HEK293 (cell line): ENCODE data around the gene F2.

ENCODE experiments used
- CTCF ChIA-PET: fragments of 350-600 bp; formaldehyde crosslinking; extraction: SDS; loops from one replicate; lab custom pipeline; 2021; ENCODE audit warnings: antibody characterized with exemption; lab: Yijun Ruan, JAX
- POLR2A ChIA-PET: fragments of 300-600 bp; formaldehyde crosslinking; extraction: SDS; loops from one replicate; lab custom pipeline; 2020; ENCODE audit warnings: antibody characterized with exemption, inconsistent platforms; lab: Yijun Ruan, JAX
- H3K27ac ChIP-seq: fragments of 200-500 bp; sonication (Bioruptor generic); 2 replicates; pipeline ENCODE4 v1.5.1; 2014; ENCODE audit warnings: low read depth, low read length, control low read depth, inconsistent platforms; ENCODE audit errors: extremely low read depth
- H3K36me3 ChIP-seq, 2 experiments: fragments of 200-500 bp in 1 of 2; sonication (Bioruptor generic) in 1 of 2; 1 replicate in 1 of 2; 2 replicates in 1 of 2; pipeline ENCODE4 v1.5.1; 2014 to 2017; ENCODE audit warnings: inconsistent platforms in 2 of 2, low read length in 2 of 2; ENCODE audit not compliant: control insufficient read depth in 2 of 2, insufficient read depth in 1 of 2
- H3K4me1 ChIP-seq: fragments of 200-500 bp; sonication (Bioruptor generic); 2 replicates; pipeline ENCODE4 v1.5.1; 2014; ENCODE audit warnings: mild to moderate bottlenecking, low read length, inconsistent platforms; ENCODE audit not compliant: control insufficient read depth, insufficient read depth
- H3K4me3 ChIP-seq: 2 replicates; pipeline ENCODE4 v1.5.1; 2011; ENCODE audit warnings: low read depth, mild to moderate bottlenecking, control low read depth, low read length, moderate library complexity
- H3K9me3 ChIP-seq: fragments of 200-500 bp; sonication (Bioruptor generic); 2 replicates; pipeline ENCODE4 v1.5.1; 2014; ENCODE audit warnings: low read depth, low read length, inconsistent platforms; ENCODE audit not compliant: control insufficient read depth, insufficient read depth
- BCL11A ChIP-seq: fragments of 450-650 bp; formaldehyde crosslinking; IDR thresholded peaks from 2 replicates; pipeline ENCODE4 v1.5.1; 2016; ENCODE audit warnings: low read depth, missing biosample characterization, missing genetic modification characterization
- BCL6B ChIP-seq: fragments of 450-650 bp; formaldehyde crosslinking; IDR thresholded peaks from 2 replicates; pipeline ENCODE4 v1.5.1; 2017; ENCODE audit warnings: missing biosample characterization, missing genetic modification characterization
- HOXC10 ChIP-seq: sonication (generic); formaldehyde crosslinking; IDR thresholded peaks from 2 replicates; pipeline ENCODE4 v1.8.1; 2023; ENCODE audit warnings: mild to moderate bottlenecking, missing genetic modification reagents
- MZF1 ChIP-seq: fragments of 450-650 bp; formaldehyde crosslinking; IDR thresholded peaks from 2 replicates; pipeline ENCODE4 v1.5.1; 2017; ENCODE audit warnings: missing biosample characterization, missing genetic modification characterization, borderline replicate concordance
- PATZ1 ChIP-seq: fragments of 450-650 bp; formaldehyde crosslinking; IDR thresholded peaks from 2 replicates; pipeline ENCODE4 v1.5.1; 2016; ENCODE audit warnings: missing biosample characterization, missing genetic modification characterization
- SCRT1 ChIP-seq: fragments of 450-650 bp; formaldehyde crosslinking; IDR thresholded peaks from 2 replicates; pipeline ENCODE4 v1.5.1; 2016; ENCODE audit warnings: missing biosample characterization, missing genetic modification characterization, borderline replicate concordance
- SCRT2 ChIP-seq: fragments of 450-650 bp; formaldehyde crosslinking; IDR thresholded peaks from 2 replicates; pipeline ENCODE4 v1.5.1; 2016; ENCODE audit warnings: missing biosample characterization, missing genetic modification characterization
- SP3 ChIP-seq: fragments of 450-650 bp; formaldehyde crosslinking; IDR thresholded peaks from 2 replicates; pipeline ENCODE4 v1.5.1; 2016; ENCODE audit warnings: missing biosample characterization, missing genetic modification characterization
- ZNF140 ChIP-seq: fragments of 450-650 bp; formaldehyde crosslinking; IDR thresholded peaks from 2 replicates; pipeline ENCODE4 v1.5.1; 2016; ENCODE audit warnings: missing biosample characterization, missing genetic modification characterization
- ZNF148 ChIP-seq: fragments of 450-650 bp; formaldehyde crosslinking; IDR thresholded peaks from 2 replicates; pipeline ENCODE4 v1.5.0; 2017; ENCODE audit warnings: missing biosample characterization, missing genetic modification characterization, borderline replicate concordance
- ZNF16 ChIP-seq: fragments of 450-650 bp; formaldehyde crosslinking; IDR thresholded peaks from 2 replicates; pipeline ENCODE4 v1.5.1; 2016; ENCODE audit warnings: low read depth, missing biosample characterization, missing genetic modification characterization
- ZNF19 ChIP-seq: fragments of 450-650 bp; formaldehyde crosslinking; IDR thresholded peaks from 2 replicates; pipeline ENCODE4; 2016; ENCODE audit warnings: missing biosample characterization, missing genetic modification characterization, low read depth
- ZNF302 ChIP-seq: fragments of 450-650 bp; formaldehyde crosslinking; IDR thresholded peaks from 2 replicates; pipeline ENCODE4 v1.5.1; 2016; ENCODE audit warnings: missing biosample characterization, missing genetic modification characterization, low read depth
- ZNF341 ChIP-seq: fragments of 450-650 bp; formaldehyde crosslinking; IDR thresholded peaks from 2 replicates; pipeline ENCODE4; 2016; ENCODE audit warnings: low read depth, missing biosample characterization, missing genetic modification characterization
- ZNF366 ChIP-seq: fragments of 450-650 bp; formaldehyde crosslinking; conservative IDR thresholded peaks from 2 replicates; pipeline ENCODE4 v1.5.1; 2016; ENCODE audit warnings: missing biosample characterization, missing genetic modification characterization
- ZNF433 ChIP-seq: fragments of 450-650 bp; formaldehyde crosslinking; IDR thresholded peaks from 2 replicates; pipeline ENCODE4 v1.5.1; 2016; ENCODE audit warnings: missing biosample characterization, missing genetic modification characterization, low read depth
- ZNF488 ChIP-seq: fragments of 450-650 bp; formaldehyde crosslinking; IDR thresholded peaks from 2 replicates; pipeline ENCODE4 v1.5.1; 2016; ENCODE audit warnings: missing biosample characterization, missing genetic modification characterization
- ZNF510 ChIP-seq: fragments of 450-650 bp; formaldehyde crosslinking; IDR thresholded peaks from 2 replicates; pipeline ENCODE4 v1.5.1; 2018; ENCODE audit warnings: mild to moderate bottlenecking, missing genetic modification characterization, missing biosample characterization; ENCODE audit not compliant: insufficient replicate concordance
- ZNF529 ChIP-seq: fragments of 450-650 bp; formaldehyde crosslinking; IDR thresholded peaks from 2 replicates; pipeline ENCODE4 v1.5.1; 2017; ENCODE audit warnings: missing genetic modification characterization, missing biosample characterization; ENCODE audit not compliant: insufficient replicate concordance
- ZNF548 ChIP-seq: fragments of 450-650 bp; formaldehyde crosslinking; IDR thresholded peaks from 2 replicates; pipeline ENCODE4 v1.5.1; 2016; ENCODE audit warnings: missing biosample characterization, missing genetic modification characterization
- ZNF600 ChIP-seq: fragments of 450-650 bp; formaldehyde crosslinking; IDR thresholded peaks from 2 replicates; pipeline ENCODE4 v1.5.1; 2016; ENCODE audit warnings: missing biosample characterization, missing genetic modification characterization
- ZNF645 ChIP-seq: fragments of 450-650 bp; formaldehyde crosslinking; IDR thresholded peaks from 2 replicates; pipeline ENCODE4; 2016; ENCODE audit warnings: missing biosample characterization, missing genetic modification characterization
- ZNF654 ChIP-seq: fragments of 450-650 bp; formaldehyde crosslinking; IDR thresholded peaks from 2 replicates; pipeline ENCODE4 v1.5.1; 2016; ENCODE audit warnings: low read depth, missing biosample characterization, missing genetic modification characterization
- ZNF658 ChIP-seq: fragments of 450-650 bp; formaldehyde crosslinking; IDR thresholded peaks from 2 replicates; pipeline ENCODE4; 2016; ENCODE audit warnings: missing biosample characterization, missing genetic modification characterization
- ZNF664 ChIP-seq: fragments of 450-650 bp; formaldehyde crosslinking; IDR thresholded peaks from 2 replicates; pipeline ENCODE4 v1.5.1; 2016; ENCODE audit warnings: missing biosample characterization, missing genetic modification characterization
- ZNF747 ChIP-seq: fragments of 450-650 bp; formaldehyde crosslinking; IDR thresholded peaks from 2 replicates; pipeline ENCODE4 v1.5.1; 2016; ENCODE audit warnings: missing biosample characterization, missing genetic modification characterization
- ZNF768 ChIP-seq: fragments of 450-650 bp; formaldehyde crosslinking; IDR thresholded peaks from 2 replicates; pipeline ENCODE4 v1.5.1; 2018; ENCODE audit warnings: missing biosample characterization, mild to moderate bottlenecking, missing genetic modification characterization

F2 gene

GRCh38 chr11:46680815-46681214 is 38.2 kb upstream of the F2 start:
- Histone ChIP-seq H3K36me3 (peaks cover 0 to 45% of the 10 kb centered on the region in 2 experiments; a peak in 2 of 3 replicates), H3K27ac (no peak overlapping the region), H3K9me3 (no peaks in the 10 kb centered on the region), H3K4me3 (no peak overlapping the region), H3K4me1 (no peaks in the 10 kb centered on the region)
- TF ChIP-seq ZNF510 (tag by site-specific recombination) (no peak), ZNF488 (tag by site-specific recombination) (no peak), ZNF341 (tag by site-specific recombination) (no peak), ZNF433 (tag by site-specific recombination) (no peak), BCL6B (tag by site-specific recombination) (no peak), ZNF747 (tag by site-specific recombination) (no peak), ZNF529 (tag by site-specific recombination) (no peak), SP3 (tag by site-specific recombination) (no peak), HOXC10 (no peak), ZNF548 (tag by site-specific recombination) (no peak), ZNF600 (tag by site-specific recombination) (no peak), SCRT2 (tag by site-specific recombination) (no peak), ZNF148 (tag by site-specific recombination) (no peak), ZNF302 (tag by site-specific recombination) (no peak)
- ChIA-PET CTCF (interaction anchor here (1.4 kb wide), 1 partner anchor 12 kb away, joined by 5 read pairs; no protein-coding TSS in a partner anchor), POLR2A (interaction anchor here (0.7 to 0.8 kb wide), 2 partner anchors 19 to 235 kb away, joined by 3 read pairs; partner anchors contain the start of gene ARHGAP1)

- Histone ChIP-seq H3K27ac (no peak overlapping the region), H3K4me1 (no peaks in the 10 kb centered on the region), H3K9me3 (no peaks in the 10 kb centered on the region), H3K36me3 (peaks cover 0 to 47% of the 10 kb centered on the region in 2 experiments; a peak in 2 of 3 replicates), H3K4me3 (no peak overlapping the region)
- POLR2A ChIA-PET, result interaction anchor here (0.8 kb wide), 1 partner anchor 18 kb away, joined by 3 read pairs; the partner anchor contains the start of gene ARHGAP1
- CTCF ChIA-PET, result interaction anchor here (1.4 kb wide), 1 partner anchor 13 kb away, joined by 5 read pairs; no protein-coding TSS in a partner anchor
- no peak for TF ChIP-seq ZNF658
- no peak for TF ChIP-seq BCL11A (tag by site-specific recombination)
- TF ChIP-seq ZNF488 (tag by site-specific recombination), result no peak
- TF ChIP-seq ZNF768, result no peak
- no peak for TF ChIP-seq ZNF645 (tag by site-specific recombination)
- TF ChIP-seq ZNF366 (tag by site-specific recombination), result no peak
- TF ChIP-seq ZNF654 (tag by site-specific recombination), result no peak
- no peak for TF ChIP-seq ZNF140 (tag by site-specific recombination)
- no peak for TF ChIP-seq MZF1 (tag by site-specific recombination)
- no peak for TF ChIP-seq ZNF19 (tag by site-specific recombination)
- no peak for TF ChIP-seq ZNF664 (tag by site-specific recombination)
- no peak for TF ChIP-seq PATZ1 (tag by site-specific recombination)
- TF ChIP-seq ZNF16 (tag by site-specific recombination), result no peak
- no peak for TF ChIP-seq SCRT1 (tag by site-specific recombination)
These were observed 37.2 kb upstream of the F2 start for GRCh38 chr11:46681814-46682213.
